Frontal cortex (tissue), 4 donors: ENCODE measurements around the gene HPCAL1. TPM values are rescaled to one million over a fixed set of nuclear protein-coding genes. Genes with fewer than 3 reads are reported as not detected.

Source experiments
- DNase-seq, 2 donors: peaks; one replicate each; pipeline ENCODE4 v3.0.0; 2012; ENCODE audit warnings: low spot score in 2 of 2
- FAIRE-seq: peaks from 2 replicates; lab custom pipeline; 2012; peaks lifted over from hg19 to GRCh38; lab: Jason Lieb, UNC
- small RNA-seq: library from RNA; depleted of rRNA; stranded (forward); fragments of <200 nt; gene quantifications from one replicate; pipeline ENCODE3, GENCODE V24; 2014
- total RNA-seq: library from RNA; depleted of rRNA; stranded (reverse); fragments of >200 nt; gene quantifications from one replicate; pipeline ENCODE4 v1.2.3, GENCODE V29; 2014
- donor health status: control.
- donor health status: control.
- donor health status: control.

Gene HPCAL1
- total RNA-seq, 1 donor from 2014 or later = 26.5 TPM

DNA sequence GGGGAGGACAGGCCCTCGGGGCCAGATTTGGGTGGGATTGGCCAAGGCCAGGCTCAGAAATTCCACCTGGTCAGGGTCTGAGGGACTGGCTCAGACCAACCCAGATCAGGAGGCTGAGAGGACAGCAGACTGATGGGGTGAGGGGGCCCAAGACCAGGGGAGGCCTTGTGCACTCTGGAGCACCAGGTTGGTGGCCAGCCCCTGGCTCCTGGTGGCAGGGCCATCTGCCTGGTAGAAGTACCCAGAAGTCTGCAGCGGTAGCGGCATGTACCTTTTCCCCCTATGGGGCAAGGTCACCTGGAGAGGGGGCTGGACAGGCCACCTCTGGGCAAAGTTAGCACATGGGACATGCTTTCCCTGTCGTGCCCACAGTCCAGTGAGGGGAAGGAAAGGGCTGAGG lies 166.6 kb downstream of the HPCAL1 start:
- FAIRE-seq = no peak

DNA sequence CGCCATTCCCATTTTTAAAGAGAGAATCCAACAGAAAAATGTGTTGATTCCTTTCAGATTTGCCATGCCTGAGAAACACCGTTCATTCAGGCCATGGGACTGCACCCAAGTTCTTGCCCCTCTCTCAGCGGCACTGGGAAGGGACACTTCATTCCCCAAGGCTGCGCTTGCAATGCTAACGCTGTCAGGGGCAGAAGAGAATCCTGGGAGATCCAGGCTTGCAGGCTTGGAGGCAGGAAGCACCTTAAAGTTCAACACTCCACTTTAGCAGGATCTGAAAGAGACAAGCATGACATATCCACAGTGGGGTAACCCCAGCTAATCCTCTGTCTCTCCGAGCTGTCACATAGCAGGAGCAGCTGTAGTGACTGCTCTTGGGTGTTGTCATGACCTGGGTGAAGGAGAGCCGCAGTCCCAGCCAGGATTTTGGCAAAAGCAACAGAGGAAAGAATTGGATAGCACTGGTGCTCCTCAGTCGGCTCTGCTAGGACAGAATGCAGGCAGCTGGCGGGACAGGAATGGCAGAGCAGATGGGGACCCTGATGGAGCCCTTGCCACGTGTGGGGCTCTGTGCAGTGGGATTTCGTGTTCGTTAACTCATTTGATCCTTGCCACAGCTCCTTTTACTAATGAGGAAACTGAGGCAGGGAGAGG lies 167.4 kb downstream of the HPCAL1 start:
- FAIRE-seq (no peak), DNase-seq (no peak)

More for the DNA sequence above, 166.6 kb downstream of the HPCAL1 start:
- no peak for DNase-seq

DNA sequence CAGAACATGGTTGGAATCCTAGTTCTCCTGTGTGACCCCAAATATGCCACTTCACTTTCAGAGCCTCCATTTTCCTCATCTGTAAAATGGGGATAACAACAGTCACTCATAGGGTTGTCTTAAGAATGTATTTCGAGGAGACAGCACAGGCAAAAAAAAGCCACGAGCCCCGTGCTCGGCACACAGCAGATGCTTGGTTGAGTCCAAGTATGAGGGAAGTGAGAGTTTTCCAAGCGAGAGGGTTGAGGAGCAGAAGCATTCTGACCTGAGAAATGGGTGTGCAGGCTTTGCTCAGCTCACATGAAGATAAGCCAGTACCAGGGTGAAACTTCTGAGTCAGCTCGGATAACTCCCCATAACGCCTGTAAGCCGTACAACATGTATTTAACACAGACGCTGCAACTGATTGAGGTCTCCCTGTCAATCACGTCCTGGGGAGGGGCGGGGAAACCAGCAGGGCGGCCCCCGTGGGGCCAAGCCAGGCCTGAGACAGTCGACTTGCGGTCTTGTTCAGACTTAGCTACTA lies 168.4 kb downstream of the HPCAL1 start:
- FAIRE-seq = no peak
- DNase-seq = no peak

GRCh38 chr2:10471955-10472354 lies 169.3 kb downstream of the HPCAL1 start:
- FAIRE-seq = no peak

GRCh38 chr2:10473121-10473756 lies 170.5 kb downstream of the HPCAL1 start:
- FAIRE-seq = no peak
- no peak for DNase-seq

More at GRCh38 chr2:10471955-10472354, 169.3 kb downstream of the HPCAL1 start:
- DNase-seq = no peak

DNA sequence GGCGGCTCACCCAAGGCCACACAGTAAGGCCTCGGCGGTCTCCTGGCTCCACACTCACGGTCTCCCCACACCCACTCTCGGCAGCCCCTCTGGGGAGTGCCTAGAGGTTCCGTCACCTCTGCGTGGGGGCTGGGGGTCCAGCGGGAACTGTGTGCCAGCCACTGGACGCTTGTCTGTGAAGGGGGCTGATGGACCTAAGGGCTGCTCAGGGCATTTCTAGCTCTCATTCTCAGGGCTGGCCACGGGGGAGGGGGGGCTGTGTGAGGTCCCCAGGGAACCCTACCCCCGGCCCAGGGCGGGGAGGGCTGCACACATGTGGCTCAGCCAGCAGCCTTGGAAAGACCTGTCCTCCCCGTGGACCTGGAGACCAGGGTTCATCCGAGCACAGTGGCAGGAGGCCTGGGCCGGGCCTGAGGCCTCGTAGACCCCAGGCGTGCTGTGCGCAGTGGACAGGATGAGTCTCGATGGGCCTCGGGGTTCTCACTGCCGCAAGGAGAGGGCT lies 172.6 kb downstream of the HPCAL1 start:
- DNase-seq = no peak
- FAIRE-seq = no peak

GRCh38 chr2:10475811-10476660 lies 173.3 kb downstream of the HPCAL1 start:
- FAIRE-seq = no peak
- DNase-seq = no peak

- FAIRE-seq (no peak), DNase-seq (no peak)
These were observed 174.2 kb downstream of the HPCAL1 start for GRCh38 chr2:10476723-10477442.

Small RNA genes lying within 50 kb of the gene (small RNA-seq; reads per million reads assigned to genes)
- gene RF00432 (not detected), gene RN7SL66P (not detected), gene SNORA80B (4.1 reads per million, percentile 91 among the genes with 10 or more reads in this experiment)

Other genes with a start within 250 kb of the HPCAL1 start
- 0.82 TPM for gene CYS1, start 222.5 kb upstream of the HPCAL1 start, total RNA-seq
- gene RRM2, start 180.2 kb upstream of the HPCAL1 start, total RNA-seq = 4.1 TPM
- gene ODC1, start 145.4 kb downstream of the HPCAL1 start, total RNA-seq = 143 TPM